Measurements from ENCODE around the gene DTNBP1.

Gene DTNBP1

GRCh38 chr6:15523679-15524630 is 138.9 kb downstream of the DTNBP1 start:
- no peaks in the 10 kb centered on the region for H3K79me2 ChIP-seq (ENCODE audit: control insufficient read depth, low read length)
- no peak overlapping the region for H3K4me2 ChIP-seq (ENCODE audit: low read length)
- H3K36me3 ChIP-seq (ENCODE audit: control insufficient read depth, low read length) = peaks cover 43% of the 10 kb centered on the region
- no peaks in the 10 kb centered on the region for H3K27me3 ChIP-seq (ENCODE audit: control insufficient read depth, low read length)
- no peak overlapping the region for H3K4me3 ChIP-seq (ENCODE audit: low read length)
- no peaks in the 10 kb centered on the region for H3K9me2 ChIP-seq (replicated peaks; ENCODE audit: control insufficient read depth, low read length)
- H3K27ac ChIP-seq (ENCODE audit: low read depth, low read length) = no peak overlapping the region
- no peaks in the 10 kb centered on the region for H3K4me1 ChIP-seq (ENCODE audit: control insufficient read depth, low read length)
- no peak for TF ChIP-seq CTCF (IDR thresholded peaks at IDR 0.05; ENCODE audit: low read depth, low read length, poor library complexity, severe bottlenecking)
- TF ChIP-seq EZH2phosphoT487 (IDR thresholded peaks at IDR 0.05; ENCODE audit: borderline replicate concordance, low read length) = no peak
- no peaks in the 10 kb centered on the region for H3K9me3 ChIP-seq (ENCODE audit: control insufficient read depth, insufficient read depth, low read length)
- H4K20me1 ChIP-seq (ENCODE audit: control insufficient read depth, insufficient read depth, low read depth, low read length) = no peaks in the 10 kb centered on the region
- no peaks in the 10 kb centered on the region for H3F3A ChIP-seq (ENCODE audit: control insufficient read depth, insufficient read depth)

GRCh38 chr6:15522856-15523529 is 139.8 kb downstream of the DTNBP1 start:
- H3K4me2 ChIP-seq (ENCODE audit: low read length) = no peak overlapping the region

GRCh38 chr6:15522427-15522826 is 140.4 kb downstream of the DTNBP1 start:
- Histone ChIP-seq H3K36me3 (ENCODE audit: control insufficient read depth, low read length) (peaks cover 43% of the 10 kb centered on the region), H3K9me2 (replicated peaks; ENCODE audit: control insufficient read depth, low read length) (no peaks in the 10 kb centered on the region), H3K79me2 (ENCODE audit: control insufficient read depth, low read length) (no peaks in the 10 kb centered on the region), H3K27ac (ENCODE audit: low read depth, low read length) (no peak overlapping the region), H3K4me3 (ENCODE audit: low read length) (no peak overlapping the region), H3K27me3 (ENCODE audit: control insufficient read depth, low read length) (no peaks in the 10 kb centered on the region), H3K4me2 (ENCODE audit: low read length) (no peak overlapping the region), H3F3A (ENCODE audit: control insufficient read depth, insufficient read depth) (no peaks in the 10 kb centered on the region), H3K4me1 (ENCODE audit: control insufficient read depth, low read length) (no peaks in the 10 kb centered on the region), H3K9me3 (ENCODE audit: control insufficient read depth, insufficient read depth, low read length) (no peaks in the 10 kb centered on the region), H4K20me1 (ENCODE audit: control insufficient read depth, insufficient read depth, low read depth, low read length) (no peaks in the 10 kb centered on the region)
- TF ChIP-seq EZH2phosphoT487 (IDR thresholded peaks at IDR 0.05; ENCODE audit: borderline replicate concordance, low read length) (no peak), CTCF (IDR thresholded peaks at IDR 0.05; ENCODE audit: low read depth, low read length, poor library complexity, severe bottlenecking) (no peak)

More at GRCh38 chr6:15522856-15523529, 139.8 kb downstream of the DTNBP1 start:
- Histone ChIP-seq H3K79me2 (ENCODE audit: control insufficient read depth, low read length) (no peaks in the 10 kb centered on the region), H3K9me2 (replicated peaks; ENCODE audit: control insufficient read depth, low read length) (no peaks in the 10 kb centered on the region), H3K27me3 (ENCODE audit: control insufficient read depth, low read length) (no peaks in the 10 kb centered on the region), H3K9me3 (ENCODE audit: control insufficient read depth, insufficient read depth, low read length) (no peaks in the 10 kb centered on the region), H3K27ac (ENCODE audit: low read depth, low read length) (no peak overlapping the region), H3K4me3 (ENCODE audit: low read length) (no peak overlapping the region), H4K20me1 (ENCODE audit: control insufficient read depth, insufficient read depth, low read depth, low read length) (no peaks in the 10 kb centered on the region), H3F3A (ENCODE audit: control insufficient read depth, insufficient read depth) (no peaks in the 10 kb centered on the region), H3K4me1 (ENCODE audit: control insufficient read depth, low read length) (no peaks in the 10 kb centered on the region), H3K36me3 (ENCODE audit: control insufficient read depth, low read length) (peaks cover 43% of the 10 kb centered on the region)
- TF ChIP-seq CTCF (IDR thresholded peaks at IDR 0.05; ENCODE audit: low read depth, low read length, poor library complexity, severe bottlenecking) (no peak), EZH2phosphoT487 (IDR thresholded peaks at IDR 0.05; ENCODE audit: borderline replicate concordance, low read length) (no peak)
